SU-DHL-6 (cell line): ENCODE data around the gene RCAN2.

Experiments
- H2AFZ ChIP-seq: fragments of 200-600 bp; sonication (generic); 2 replicates; pipeline ENCODE4 v1.6.1; 2014; ENCODE audit warnings: low read depth, mild to moderate bottlenecking, moderate library complexity, mixed read lengths, antibody characterized with exemption, low read length; ENCODE audit not compliant: severe bottlenecking
- H3F3A ChIP-seq: fragments of 200-600 bp; shearing (Covaris generic); 2 replicates; pipeline ENCODE4 v1.6.0; 2016; ENCODE audit warnings: antibody characterized with exemption, mild to moderate bottlenecking; ENCODE audit not compliant: insufficient read depth
- H3K27ac ChIP-seq: fragments of 200-600 bp; sonication (generic); 2 replicates; pipeline ENCODE4 v1.5.1; 2016; ENCODE audit warnings: low read depth, mild to moderate bottlenecking, low read length, moderate library complexity, mixed read lengths
- H3K27me3 ChIP-seq: fragments of 200-600 bp; sonication (generic), shearing (Covaris generic); 2 replicates; pipeline ENCODE4 v1.6.0; 2014; ENCODE audit warnings: mild to moderate bottlenecking, low read length
- H3K36me3 ChIP-seq: fragments of 200-600 bp; sonication (generic); 2 replicates; pipeline ENCODE4 v1.6.1; 2014; ENCODE audit warnings: mild to moderate bottlenecking, low read length, mixed read lengths
- H3K4me2 ChIP-seq: fragments of 300-600, 200-600 bp; shearing (Covaris generic), sonication (generic); 2 replicates; pipeline ENCODE4 v1.6.0; 2014; ENCODE audit warnings: low read length, low read depth, mild to moderate bottlenecking; ENCODE audit not compliant: poor library complexity, severe bottlenecking
- H3K4me3 ChIP-seq: fragments of 200-600 bp; sonication (generic); 2 replicates; pipeline ENCODE4 v1.5.1; 2014; ENCODE audit warnings: antibody characterized with exemption, low read length, mild to moderate bottlenecking, mixed read lengths; ENCODE audit not compliant: insufficient read depth, poor library complexity, severe bottlenecking
- H3K79me2 ChIP-seq: fragments of 200-600 bp; sonication (generic); 2 replicates; pipeline ENCODE4 v1.6.1; 2014; ENCODE audit warnings: mild to moderate bottlenecking, low read length, moderate library complexity; ENCODE audit not compliant: insufficient read depth
- H3K9ac ChIP-seq: fragments of 200-600 bp; sonication (generic); 2 replicates; pipeline ENCODE4 v1.7.0; 2014; ENCODE audit warnings: mild to moderate bottlenecking, low read length
- H3K9me2 ChIP-seq: fragments of 200-600 bp; sonication (generic); replicated peaks from 2 replicates; pipeline ENCODE4 v1.6.1; 2014; ENCODE audit warnings: low read length; ENCODE audit not compliant: insufficient read depth
- H3K9me3 ChIP-seq: fragments of 200-600 bp; sonication (generic); 2 replicates; pipeline ENCODE4 v1.6.1; 2014; ENCODE audit warnings: low read length, mixed read lengths; ENCODE audit not compliant: insufficient read depth
- H4K20me1 ChIP-seq: fragments of 200-600 bp; sonication (generic); 2 replicates; pipeline ENCODE4 v1.6.1; 2014; ENCODE audit warnings: low read depth, mild to moderate bottlenecking, antibody characterized with exemption, low read length, moderate library complexity, mixed read lengths
- EZH2phosphoT487 ChIP-seq: fragments of 200-600 bp; sonication (generic), shearing (Covaris generic); conservative IDR thresholded peaks from 2 replicates; pipeline ENCODE4 v1.6.1; 2018; ENCODE audit warnings: mild to moderate bottlenecking, antibody characterized with exemption, low read length, moderate library complexity, mixed read lengths
- TF ChIP-seq, protein P1 (sequence below): fragments of 200-600 bp; sonication (generic); IDR thresholded peaks from one replicate; pipeline ENCODE4 v1.5.1; 2017; ENCODE audit warnings: antibody characterized with exemption, mild to moderate bottlenecking, low read length, moderate library complexity; ENCODE audit not compliant: insufficient read depth, poor library complexity, severe bottlenecking

Gene RCAN2

DNA sequence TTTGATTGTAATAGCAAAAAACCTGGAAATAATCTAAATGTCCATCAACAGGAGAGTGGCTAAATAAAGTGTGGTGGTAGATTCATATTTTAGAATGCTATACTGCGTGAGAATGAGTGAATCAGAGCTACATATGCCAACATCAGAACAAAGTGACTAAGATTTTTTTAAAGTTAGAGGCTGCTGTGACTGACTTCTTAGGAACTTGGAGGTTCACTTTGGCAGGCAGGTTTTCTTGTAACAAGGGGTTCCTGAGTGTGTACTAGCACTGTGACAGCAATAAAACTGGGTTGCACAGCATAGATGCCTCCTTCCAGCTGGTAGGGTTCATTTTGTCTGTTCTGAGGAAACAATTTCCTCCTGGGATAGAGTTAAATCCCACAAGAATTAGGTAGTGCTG, 245.2 kb downstream of the RCAN2 start:
- Histone ChIP-seq H3K79me2 (no peaks in the 10 kb centered on the region), H3K36me3 (no peaks in the 10 kb centered on the region), H3F3A (no peaks in the 10 kb centered on the region), H2AFZ (no peak overlapping the region), H3K9ac (no peak overlapping the region), H3K27ac (no peak overlapping the region), H3K4me3 (no peak overlapping the region), H3K27me3 (no peaks in the 10 kb centered on the region), H4K20me1 (no peaks in the 10 kb centered on the region), H3K4me2 (no peak overlapping the region), H3K9me2 (no peaks in the 10 kb centered on the region), H3K9me3 (no peaks in the 10 kb centered on the region)
- TF ChIP-seq EZH2phosphoT487: no peak
- TF ChIP-seq, protein P1, sequence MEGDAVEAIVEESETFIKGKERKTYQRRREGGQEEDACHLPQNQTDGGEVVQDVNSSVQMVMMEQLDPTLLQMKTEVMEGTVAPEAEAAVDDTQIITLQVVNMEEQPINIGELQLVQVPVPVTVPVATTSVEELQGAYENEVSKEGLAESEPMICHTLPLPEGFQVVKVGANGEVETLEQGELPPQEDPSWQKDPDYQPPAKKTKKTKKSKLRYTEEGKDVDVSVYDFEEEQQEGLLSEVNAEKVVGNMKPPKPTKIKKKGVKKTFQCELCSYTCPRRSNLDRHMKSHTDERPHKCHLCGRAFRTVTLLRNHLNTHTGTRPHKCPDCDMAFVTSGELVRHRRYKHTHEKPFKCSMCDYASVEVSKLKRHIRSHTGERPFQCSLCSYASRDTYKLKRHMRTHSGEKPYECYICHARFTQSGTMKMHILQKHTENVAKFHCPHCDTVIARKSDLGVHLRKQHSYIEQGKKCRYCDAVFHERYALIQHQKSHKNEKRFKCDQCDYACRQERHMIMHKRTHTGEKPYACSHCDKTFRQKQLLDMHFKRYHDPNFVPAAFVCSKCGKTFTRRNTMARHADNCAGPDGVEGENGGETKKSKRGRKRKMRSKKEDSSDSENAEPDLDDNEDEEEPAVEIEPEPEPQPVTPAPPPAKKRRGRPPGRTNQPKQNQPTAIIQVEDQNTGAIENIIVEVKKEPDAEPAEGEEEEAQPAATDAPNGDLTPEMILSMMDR: no peak

DNA sequence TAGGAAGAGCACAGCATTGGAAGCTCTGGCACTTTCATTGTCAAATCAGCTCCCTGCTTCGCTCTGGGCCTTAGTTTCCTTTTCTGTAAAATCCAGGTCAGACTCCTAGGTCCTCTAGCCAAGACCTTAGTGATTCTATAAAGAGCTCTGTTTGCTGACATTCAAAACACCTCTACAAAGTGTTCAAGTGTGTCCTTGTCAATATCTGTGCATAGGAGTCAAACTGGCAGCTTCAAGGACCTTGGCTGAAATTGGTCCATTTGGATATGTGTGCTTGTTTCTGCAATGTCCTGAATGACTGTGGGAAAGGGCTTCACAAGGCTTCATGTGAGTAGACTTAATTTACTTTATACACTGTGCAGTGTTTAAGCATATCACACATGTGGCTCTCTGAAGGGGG, 246.6 kb downstream of the RCAN2 start:
- H3K79me2 ChIP-seq: no peaks in the 10 kb centered on the region
- H3K9me2 ChIP-seq: no peaks in the 10 kb centered on the region
- no peaks in the 10 kb centered on the region for H3K9me3 ChIP-seq
- no peak for TF ChIP-seq EZH2phosphoT487
- TF ChIP-seq, protein P1: no peak
- H4K20me1 ChIP-seq: no peaks in the 10 kb centered on the region
- H3K27ac ChIP-seq: no peak overlapping the region
- no peaks in the 10 kb centered on the region for H3K27me3 ChIP-seq
- H3K36me3 ChIP-seq: no peaks in the 10 kb centered on the region
- no peaks in the 10 kb centered on the region for H3F3A ChIP-seq
- no peak overlapping the region for H3K4me3 ChIP-seq
- no peak overlapping the region for H3K9ac ChIP-seq
- no peak overlapping the region for H3K4me2 ChIP-seq
- no peak overlapping the region for H2AFZ ChIP-seq

DNA sequence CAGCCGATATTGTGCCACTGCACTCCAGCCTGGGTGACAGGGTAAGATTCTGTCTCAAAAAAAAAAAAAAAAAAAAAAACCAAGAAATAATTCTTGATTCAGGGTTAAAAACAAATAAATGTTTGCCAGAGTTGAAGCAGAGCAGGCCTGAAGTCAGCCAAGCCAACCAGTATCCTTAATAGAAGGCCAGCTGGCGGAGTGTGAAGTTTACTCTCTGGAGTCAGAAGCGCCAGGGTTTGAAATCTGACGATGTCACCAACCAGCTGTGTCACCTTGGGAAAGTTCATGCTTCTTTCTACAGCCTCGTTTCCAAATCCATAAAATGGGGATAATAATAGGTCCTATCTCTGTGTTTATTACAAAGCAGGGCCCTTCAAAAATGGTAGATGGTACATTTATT, 247.5 kb downstream of the RCAN2 start:
- H3K36me3 ChIP-seq: no peaks in the 10 kb centered on the region
- H3K4me2 ChIP-seq: no peak overlapping the region
- TF ChIP-seq, protein P1: no peak
- no peak for TF ChIP-seq EZH2phosphoT487

DNA sequence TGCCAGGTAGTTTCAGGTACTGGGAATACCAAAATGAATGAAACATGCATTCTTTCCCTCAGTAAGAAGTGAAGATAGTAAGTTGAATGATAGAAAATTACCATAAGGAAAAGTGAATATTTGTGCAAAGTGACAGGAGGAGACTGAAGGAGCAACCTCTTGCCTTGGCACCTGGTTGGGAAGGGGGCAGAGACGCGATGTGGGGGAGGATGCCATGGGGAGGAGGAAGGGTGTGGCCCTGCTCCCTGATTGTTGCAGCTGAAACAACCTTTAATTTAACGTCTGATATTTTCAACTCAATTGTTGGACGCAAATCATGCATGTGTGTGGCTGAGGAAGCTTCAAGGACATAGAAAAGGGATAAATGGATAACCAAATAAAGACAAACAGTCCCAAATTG, 248.3 kb downstream of the RCAN2 start:
- H3K27me3 ChIP-seq: no peaks in the 10 kb centered on the region
- no peak overlapping the region for H3K27ac ChIP-seq
- no peaks in the 10 kb centered on the region for H3F3A ChIP-seq
- H3K9ac ChIP-seq: no peak overlapping the region
- no peaks in the 10 kb centered on the region for H3K79me2 ChIP-seq
- no peak for TF ChIP-seq EZH2phosphoT487
- TF ChIP-seq, protein P1: no peak
- H3K9me3 ChIP-seq: no peaks in the 10 kb centered on the region
- no peak overlapping the region for H3K4me2 ChIP-seq
- H3K9me2 ChIP-seq: no peaks in the 10 kb centered on the region
- no peak overlapping the region for H2AFZ ChIP-seq
- H3K36me3 ChIP-seq: no peaks in the 10 kb centered on the region
- H3K4me3 ChIP-seq: no peak overlapping the region
- no peaks in the 10 kb centered on the region for H4K20me1 ChIP-seq

More for the DNA sequence above, 247.5 kb downstream of the RCAN2 start:
- no peaks in the 10 kb centered on the region for H3K9me2 ChIP-seq
- H3K9ac ChIP-seq: no peak overlapping the region
- H3K27ac ChIP-seq: no peak overlapping the region
- H3K27me3 ChIP-seq: no peaks in the 10 kb centered on the region
- no peak overlapping the region for H3K4me3 ChIP-seq
- no peaks in the 10 kb centered on the region for H4K20me1 ChIP-seq
- no peaks in the 10 kb centered on the region for H3K9me3 ChIP-seq
- no peak overlapping the region for H2AFZ ChIP-seq
- no peaks in the 10 kb centered on the region for H3F3A ChIP-seq
- no peaks in the 10 kb centered on the region for H3K79me2 ChIP-seq
